GM18951 (cell line): ENCODE results near the gene AP1G1.
"Not testable (repeated sequence)": the region's sequence is repeated elsewhere in the genome, so short reads cannot be mapped to it uniquely, and the experiment has no call there.

Source experiments
- POLR2A ChIP-seq: IDR thresholded peaks from 4 replicates; pipeline ENCODE4 v1.6.1; 2011; ENCODE audit warnings: mild to moderate bottlenecking; ENCODE audit not compliant: insufficient read length, insufficient read depth; ENCODE audit errors: extremely low read depth
- in situ Hi-C: fragments of 300-500 bp; cut with MboI; formaldehyde crosslinking; loops from one replicate; pipeline ENCODE4 v1.12.0; 2022; ENCODE audit warnings: low sequenced_read_pairs, mixed read lengths, inconsistent platforms; ENCODE audit not compliant: unreplicated experiment

The AP1G1 gene

DNA sequence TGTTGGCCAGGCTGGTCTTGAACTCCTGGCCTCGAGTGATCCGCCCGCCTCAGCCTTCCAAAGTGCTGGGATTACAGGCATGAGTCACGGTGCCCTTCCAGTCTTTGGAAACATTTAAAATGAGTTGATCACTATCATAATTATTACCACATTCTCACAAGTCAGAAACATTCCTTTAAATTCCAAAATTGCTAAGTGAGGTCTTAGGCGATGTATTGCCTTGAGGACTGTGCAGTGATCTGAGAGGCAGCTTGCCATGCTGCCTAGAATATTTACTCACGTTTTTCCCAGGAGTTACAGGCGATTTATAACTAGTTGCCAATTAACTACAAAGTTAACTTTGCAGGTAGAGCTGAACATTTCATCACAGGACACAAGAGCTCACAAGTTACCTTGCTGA is 31.4 kb upstream of the AP1G1 start:
- no peak for TF ChIP-seq POLR2A
- in situ Hi-C loops: loop anchor here (5.0 kb wide), 1 partner anchor 33 kb away; the partner anchor contains the start of gene AP1G1

DNA sequence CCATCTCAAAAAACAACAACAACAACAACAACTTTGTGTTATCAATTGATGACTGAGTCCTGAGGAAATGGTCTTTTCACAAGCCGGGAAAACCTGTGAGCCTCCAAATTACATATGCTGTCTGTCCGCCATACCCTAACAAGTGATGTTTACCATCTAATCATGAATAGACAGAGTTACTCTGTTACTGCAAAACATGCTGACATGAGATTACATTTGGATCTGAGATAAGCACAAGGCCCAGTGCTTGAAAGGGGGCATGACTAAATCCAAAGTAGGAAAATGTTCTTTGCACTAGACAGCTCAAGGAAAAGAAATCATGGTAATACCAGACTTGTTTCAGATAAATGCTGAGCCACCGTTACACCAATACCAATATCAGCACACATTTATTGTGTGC is 28.5 kb upstream of the AP1G1 start:
- in situ Hi-C loops: no loop called here
- TF ChIP-seq POLR2A: no peak

DNA sequence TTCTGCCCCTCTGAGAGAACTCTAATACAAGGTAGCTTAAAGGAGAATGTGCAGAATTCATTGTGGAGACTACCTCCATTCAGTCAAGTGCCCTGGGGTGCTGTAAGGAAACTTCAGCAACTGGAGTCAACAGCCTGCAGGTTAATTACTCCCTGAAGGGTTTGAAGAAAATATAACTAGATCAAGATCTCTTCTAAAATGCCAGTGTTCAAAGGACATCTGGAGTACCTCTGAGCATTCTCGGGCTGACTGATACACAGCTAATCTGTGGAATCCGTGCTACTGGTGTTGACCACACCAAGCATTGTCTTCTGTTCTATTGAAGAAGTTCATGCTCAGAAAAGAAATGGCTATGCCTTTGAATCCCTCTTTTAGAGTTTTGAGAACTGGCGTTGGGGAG is 25.7 kb upstream of the AP1G1 start:
- in situ Hi-C loops: no loop called here
- TF ChIP-seq POLR2A: no peak

DNA sequence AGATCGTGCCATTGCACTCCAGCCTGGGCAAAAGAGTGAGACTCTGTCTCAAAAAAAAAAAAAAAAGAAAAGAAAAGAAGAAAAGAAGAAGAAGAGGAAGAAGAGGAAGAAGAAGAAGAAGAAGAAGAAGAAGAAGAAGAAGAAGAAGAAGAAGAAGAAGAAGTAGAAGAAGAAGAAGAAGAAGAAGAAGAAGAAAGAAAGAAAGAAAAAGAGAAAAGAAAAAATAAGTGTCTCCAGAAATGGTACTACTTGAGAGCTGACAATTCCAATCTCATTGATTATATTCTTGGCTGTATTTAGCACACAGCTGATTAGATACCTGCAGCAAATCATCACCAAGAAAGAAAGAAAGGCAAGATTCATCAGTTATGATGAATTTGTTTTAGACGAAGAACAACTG is 23.5 kb upstream of the AP1G1 start:
- in situ Hi-C loops: not testable (repeated sequence)

DNA sequence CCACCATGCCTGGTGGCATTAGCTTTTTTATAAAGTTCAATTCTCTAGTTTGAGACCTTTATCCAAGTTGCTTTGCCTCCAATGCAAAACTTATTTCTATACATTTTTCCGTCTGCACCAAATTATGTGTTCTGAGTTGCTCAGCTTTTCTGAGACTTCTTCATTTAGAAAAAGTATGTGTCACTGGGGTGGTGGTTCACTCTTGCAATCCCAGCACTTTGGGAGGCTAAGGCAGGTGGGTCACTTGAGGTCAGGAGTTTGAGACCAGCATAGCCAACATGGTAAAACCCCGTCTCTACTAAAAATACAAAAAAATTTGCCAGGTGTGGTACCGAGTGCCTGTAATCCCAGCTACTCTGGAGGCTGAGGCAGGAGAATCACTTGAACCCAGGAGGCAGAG is 23.1 kb upstream of the AP1G1 start:
- in situ Hi-C loops: not testable (repeated sequence)

DNA sequence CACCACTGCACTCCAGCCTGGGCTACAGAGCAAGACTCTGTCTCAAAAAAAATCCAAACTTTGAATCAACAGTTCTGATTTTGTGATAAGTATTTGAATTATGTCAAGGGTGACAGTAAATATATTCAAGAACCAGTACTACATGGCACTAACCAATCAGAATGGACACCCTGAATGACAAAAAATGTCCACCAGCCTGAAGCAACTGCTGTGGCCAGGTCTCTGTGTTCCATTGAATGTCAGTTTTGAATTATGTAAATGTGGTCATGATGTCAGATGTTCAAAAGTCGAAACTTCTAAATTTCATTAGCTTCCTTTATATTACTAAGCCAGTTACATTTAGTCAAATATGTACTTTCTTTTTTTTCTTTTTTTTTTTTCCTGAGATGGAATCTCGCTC is 21.7 kb upstream of the AP1G1 start:
- no peak for TF ChIP-seq POLR2A
- in situ Hi-C loops: no loop called here

DNA sequence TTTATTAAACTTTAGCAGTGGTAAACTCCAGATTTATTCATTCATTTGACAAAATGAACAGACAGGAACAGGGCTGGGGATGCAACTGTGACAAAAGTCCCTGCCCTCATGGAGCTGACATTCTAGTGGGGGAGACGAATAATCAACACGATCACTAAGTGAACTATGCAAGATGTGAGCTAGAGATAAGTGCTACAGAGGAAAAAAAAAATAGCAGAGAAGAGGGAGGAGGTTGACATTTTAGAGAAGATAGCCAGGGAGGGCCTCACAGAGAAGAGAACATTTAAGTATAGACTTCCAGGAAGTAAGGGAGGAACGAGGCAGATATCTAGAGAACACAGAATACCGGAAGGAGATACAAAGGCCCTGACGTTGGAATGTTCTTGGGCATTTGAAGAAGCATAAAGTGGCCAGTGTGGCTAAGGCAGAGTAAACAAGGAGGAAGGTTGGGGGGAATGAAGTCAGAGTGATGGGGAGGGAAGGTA is 17.9 kb upstream of the AP1G1 start:
- in situ Hi-C loops: no loop called here

DNA sequence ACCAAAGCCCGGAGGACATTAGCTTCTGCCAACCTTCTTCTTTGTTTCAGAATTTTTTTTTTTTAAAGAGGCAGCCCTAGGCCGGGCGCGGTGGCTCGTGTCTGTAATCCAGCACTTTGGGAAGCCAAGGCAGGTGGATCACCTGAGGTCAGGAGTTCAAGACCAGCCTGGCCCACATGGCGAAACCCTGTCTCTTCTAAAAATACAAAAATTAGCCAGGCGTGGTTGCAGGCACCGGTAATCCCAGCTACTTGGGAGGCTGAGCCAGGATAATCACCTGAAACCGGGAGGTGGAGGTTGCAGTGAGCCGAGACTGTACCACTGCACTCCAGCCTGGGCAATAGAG is 8.5 kb upstream of the AP1G1 start:
- in situ Hi-C loops: not testable (repeated sequence)

More for the DNA sequence above, 17.9 kb upstream of the AP1G1 start:
- no peak for TF ChIP-seq POLR2A

DNA sequence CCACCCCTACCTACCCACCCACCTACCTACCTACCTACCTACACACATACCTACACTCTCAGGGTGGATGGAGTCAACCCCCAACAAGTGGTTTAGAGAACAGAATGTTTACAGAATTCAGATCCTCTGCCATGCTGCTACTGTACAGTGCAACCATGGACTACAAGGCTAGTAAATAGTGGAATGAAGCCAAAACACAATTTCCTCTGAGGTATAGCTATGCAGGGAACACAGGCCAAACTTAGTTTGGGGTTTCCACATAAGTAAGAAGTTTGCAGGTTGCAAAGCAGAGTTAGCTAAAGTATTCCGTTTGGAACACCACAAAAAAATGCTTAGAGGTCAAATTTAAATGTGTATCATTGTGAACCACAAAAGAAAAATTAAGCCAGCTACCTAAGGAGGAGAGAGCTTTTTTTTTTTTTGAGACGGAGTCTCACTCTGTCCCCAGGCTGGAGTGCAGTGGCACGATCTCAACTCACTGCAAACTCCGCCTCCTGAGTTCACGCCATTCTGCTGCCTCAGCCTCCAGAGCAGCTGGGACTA is 2.7 kb upstream of the AP1G1 start:
- TF ChIP-seq POLR2A: no peak
- in situ Hi-C loops: no loop called here

DNA sequence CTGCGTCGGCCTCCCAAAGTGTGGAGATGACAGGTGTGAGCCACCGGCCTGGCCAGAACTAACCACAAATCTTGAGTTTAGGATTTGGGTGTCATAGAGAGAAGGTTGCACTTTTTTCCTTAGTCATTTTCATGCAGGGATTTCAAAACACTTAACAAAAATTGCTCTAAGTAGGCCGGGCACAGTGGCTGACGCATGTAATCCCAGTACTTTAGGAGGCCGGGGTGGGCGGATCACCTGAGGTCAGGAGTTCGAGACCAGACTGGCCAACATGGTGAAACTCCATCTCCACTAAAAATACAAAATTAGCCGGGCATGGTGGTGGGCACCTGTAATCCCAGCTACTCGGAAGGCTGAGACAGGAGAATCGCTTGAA is 1.5 kb upstream of the AP1G1 start:
- in situ Hi-C loops: not testable (repeated sequence)

DNA sequence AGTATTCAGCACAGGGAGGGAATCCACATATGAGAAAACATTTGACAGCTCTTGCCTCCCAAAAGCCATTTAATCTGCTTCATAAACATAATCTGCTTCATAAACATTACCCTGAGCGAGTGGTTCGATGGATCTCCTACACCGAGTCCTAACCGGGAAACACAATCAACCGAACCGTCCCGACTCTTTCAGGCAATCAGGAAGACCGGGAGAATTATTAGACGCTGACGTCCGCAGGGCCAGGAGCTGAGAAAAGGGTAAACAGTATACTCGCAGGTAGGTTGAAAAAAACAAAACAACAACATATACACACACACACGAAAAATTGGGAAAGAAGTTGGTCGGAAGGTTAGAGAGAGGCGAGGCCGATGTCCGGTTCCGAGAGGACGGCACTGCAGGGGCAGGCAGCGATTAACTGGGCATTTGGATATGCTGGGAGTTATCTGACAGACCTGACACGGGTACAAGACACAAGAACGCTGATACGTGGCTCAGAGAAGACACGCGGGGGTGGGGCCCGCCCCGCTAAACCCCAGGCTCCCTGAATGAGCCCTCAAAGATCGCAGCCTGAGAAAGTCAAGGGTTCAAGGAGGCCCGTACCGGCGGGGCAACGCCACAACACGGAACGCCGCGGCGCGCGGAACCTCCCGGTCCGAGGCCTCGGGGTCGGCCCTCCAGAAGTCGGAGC is 585 bp downstream of the AP1G1 start:
- no peak for TF ChIP-seq POLR2A
- in situ Hi-C loops: loop anchor here (5.0 kb wide), 1 partner anchor 34 kb away; no protein-coding TSS in a partner anchor

DNA sequence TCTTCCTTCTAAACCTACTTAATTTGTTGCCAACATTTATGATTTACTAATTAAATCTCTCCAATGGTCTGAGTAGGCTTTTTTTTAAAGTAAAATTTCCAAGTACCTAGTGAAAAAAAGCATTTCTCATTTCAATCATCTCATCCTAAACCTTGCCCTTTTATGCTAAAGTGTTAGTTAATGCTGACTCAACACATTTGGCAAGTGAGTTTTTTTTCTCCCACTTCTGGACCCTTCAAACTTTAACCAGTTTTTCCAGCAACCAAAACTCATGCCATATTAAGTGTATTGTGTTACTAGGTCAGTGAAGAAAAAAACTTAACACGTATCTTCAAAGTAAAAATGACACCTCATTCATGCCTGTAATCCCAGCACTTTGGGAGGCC is 5.3 kb downstream of the AP1G1 start:
- TF ChIP-seq POLR2A: no peak
- in situ Hi-C loops: no loop called here

DNA sequence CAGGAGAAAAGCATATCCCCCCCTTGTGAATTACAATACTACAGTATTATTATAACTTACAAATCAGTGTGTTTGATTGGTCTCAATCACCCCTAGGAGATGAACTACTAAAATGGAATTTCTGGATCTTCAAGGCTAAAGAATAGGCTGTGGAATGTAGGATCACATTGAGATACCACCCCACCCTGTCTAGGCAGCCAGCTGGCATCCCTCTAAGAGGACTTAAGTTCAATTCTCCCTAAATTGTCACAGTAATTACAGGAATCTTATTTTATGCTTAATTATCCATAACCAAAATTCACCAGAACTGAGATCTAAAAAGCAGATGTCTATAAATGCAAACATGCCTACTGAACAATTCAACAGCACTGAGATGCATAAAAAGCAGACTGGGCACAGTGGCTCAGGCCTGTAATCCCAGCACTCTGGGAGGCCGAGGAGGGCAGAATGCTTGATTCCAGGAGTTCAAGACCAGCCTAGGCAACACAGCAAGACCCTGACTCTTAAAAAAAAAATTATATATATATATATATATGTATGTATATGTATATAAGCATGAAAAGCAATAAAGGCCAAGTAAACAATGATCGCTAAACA is 12.0 kb downstream of the AP1G1 start:
- in situ Hi-C loops: no loop called here
- no peak for TF ChIP-seq POLR2A

DNA sequence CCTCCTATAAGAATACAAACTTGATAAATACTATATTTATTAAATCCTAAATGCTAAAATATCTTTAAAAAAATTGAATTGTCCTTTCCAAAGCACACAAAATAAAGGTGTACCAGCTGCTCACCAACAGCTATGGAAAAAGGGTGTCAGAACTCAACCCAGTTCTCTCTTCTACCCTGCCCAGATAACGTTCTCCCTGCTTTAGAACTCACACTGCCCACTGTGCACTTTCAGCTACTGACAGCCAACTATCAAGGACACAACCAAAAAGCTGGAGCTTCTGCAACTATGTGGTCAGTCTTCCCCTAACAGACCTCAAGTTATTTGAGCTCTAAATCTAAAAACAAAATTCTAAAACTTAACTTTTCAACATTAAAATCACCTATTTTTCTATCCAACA is 13.7 kb downstream of the AP1G1 start:
- in situ Hi-C loops: no loop called here
- TF ChIP-seq POLR2A: no peak

DNA sequence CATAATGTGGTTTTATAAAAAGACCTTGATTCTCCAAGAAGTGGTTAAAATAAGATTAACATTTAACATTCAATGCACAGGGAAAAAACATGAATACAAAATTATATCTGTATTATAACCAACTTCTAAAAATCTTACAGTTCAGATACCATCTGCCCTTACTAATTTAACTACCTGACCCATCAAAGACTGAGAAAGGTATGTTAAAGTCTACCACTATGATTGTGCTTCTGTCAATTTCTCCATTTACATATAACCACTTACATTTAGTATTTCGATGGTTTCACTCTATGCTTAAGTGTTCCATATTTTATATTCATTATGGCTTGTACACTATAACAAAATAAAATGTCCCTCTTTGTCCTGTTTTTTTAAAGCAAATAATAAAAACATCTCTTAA is 14.6 kb downstream of the AP1G1 start:
- TF ChIP-seq POLR2A: no peak
- in situ Hi-C loops: no loop called here
